MM.1S (cell line): ENCODE measurements around the gene DACH1.

Experiments
- CTCF ChIP-seq: fragments of 300-600 bp; sonication (generic); IDR thresholded peaks from 2 replicates; pipeline ENCODE4 v1.5.1; 2016; ENCODE audit warnings: antibody characterized with exemption, low read length, mixed read lengths
- EZH2 ChIP-seq: fragments of 300-600 bp; sonication (generic); optimal IDR thresholded peaks from 2 replicates; pipeline ENCODE3; 2017; ENCODE audit warnings: low read depth, mild to moderate bottlenecking, antibody characterized with exemption, low read length, mixed read lengths
- EZH2phosphoT487 ChIP-seq: fragments of 300-600 bp; sonication (generic); IDR thresholded peaks from 2 replicates; pipeline ENCODE4 v1.6.1; 2018; ENCODE audit warnings: antibody characterized with exemption, low read length

GRCh38 chr13:71789037-71789436, 78.0 kb downstream of the DACH1 start:
- TF ChIP-seq EZH2phosphoT487 (no peak), CTCF (no peak), EZH2 (no peak)
